ENCODE measurements around the gene FAM228B. TPM values are rescaled to one million over a fixed set of nuclear protein-coding genes. Genes with fewer than 3 reads are reported as not detected.

FAM228B gene
- total and polyA plus RNA-seq, 9 of the 15 experiments (the other 6 are each of a cell fraction or from before 2014, with no cell fraction given): 1.1 to 3.7 (median 2.6) TPM

- TF ChIP-seq RBM17 (IDR thresholded peaks at IDR 0.05; ENCODE audit: borderline replicate concordance, low read depth, low read length) (no peak), MIER1 (IDR thresholded peaks at IDR 0.05; ENCODE audit: low read depth) (no peak), CBX3 (IDR thresholded peaks at IDR 0.05; ENCODE audit: borderline replicate concordance in 1 of 2, low read length in 2 of 2) (no peak), SLC30A9 (CRISPR knock-in tag; IDR thresholded peaks at IDR 0.05) (no peak), SETDB1 (IDR thresholded peaks at IDR 0.05; ENCODE audit: low read length) (no peak), E2F3 (CRISPR knock-in tag; IDR thresholded peaks at IDR 0.05) (0 out of 2 replicates have a peak, but pooled peaks have one; percentile 68), JUND (IDR thresholded peaks at IDR 0.05; ENCODE audit: borderline replicate concordance, low read depth, low read length) (no peak), JUND (tag; IDR thresholded peaks at IDR 0.05; ENCODE audit: borderline replicate concordance, low read depth, low read length) (no peak), IRF2 (CRISPR knock-in tag; IDR thresholded peaks at IDR 0.05) (no peak), ZNF165 (CRISPR knock-in tag; IDR thresholded peaks at IDR 0.05; ENCODE audit: borderline replicate concordance) (no peak), THRB (CRISPR knock-in tag; conservative IDR thresholded peaks at IDR 0.05) (no peak), ZNF133 (CRISPR knock-in tag; IDR thresholded peaks at IDR 0.05) (no peak), MYBL2 (IDR thresholded peaks at IDR 0.05; ENCODE audit: low read depth) (no peak), MYBL2 (CRISPR knock-in tag; IDR thresholded peaks at IDR 0.05; ENCODE audit: borderline replicate concordance) (no peak), ZFPM2 (CRISPR knock-in tag; IDR thresholded peaks at IDR 0.05) (no peak), ZNF77 (CRISPR knock-in tag; IDR thresholded peaks at IDR 0.05) (no peak), GATAD2A (IDR thresholded peaks at IDR 0.05) (no peak), HMBOX1 (IDR thresholded peaks at IDR 0.05) (no peak), BRCA1 (IDR thresholded peaks at IDR 0.05) (no peak), BRCA1 (CRISPR knock-in tag; IDR thresholded peaks at IDR 0.05) (no peak), EWSR1 (IDR thresholded peaks at IDR 0.05; ENCODE audit: borderline replicate concordance, low read depth, partially characterized antibody) (no peak), ILK (tag; IDR thresholded peaks at IDR 0.05; ENCODE audit: borderline replicate concordance, low read depth) (no peak), MAZ (CRISPR knock-in tag; conservative IDR thresholded peaks at IDR 0.05 in 1 of 2, IDR thresholded peaks at IDR 0.05 in 1 of 2) (peak; percentile 43 to 89), ZNF311 (CRISPR knock-in tag; IDR thresholded peaks at IDR 0.05) (no peak), TRIM28 (IDR thresholded peaks at IDR 0.05) (peak; percentile 33; the same call in 1 of the 2 replicates), HNRNPK (IDR thresholded peaks at IDR 0.05; ENCODE audit: low read depth, low read length, poor library complexity, severe bottlenecking) (no peak)
- TF ChIP-seq, protein P1, sequence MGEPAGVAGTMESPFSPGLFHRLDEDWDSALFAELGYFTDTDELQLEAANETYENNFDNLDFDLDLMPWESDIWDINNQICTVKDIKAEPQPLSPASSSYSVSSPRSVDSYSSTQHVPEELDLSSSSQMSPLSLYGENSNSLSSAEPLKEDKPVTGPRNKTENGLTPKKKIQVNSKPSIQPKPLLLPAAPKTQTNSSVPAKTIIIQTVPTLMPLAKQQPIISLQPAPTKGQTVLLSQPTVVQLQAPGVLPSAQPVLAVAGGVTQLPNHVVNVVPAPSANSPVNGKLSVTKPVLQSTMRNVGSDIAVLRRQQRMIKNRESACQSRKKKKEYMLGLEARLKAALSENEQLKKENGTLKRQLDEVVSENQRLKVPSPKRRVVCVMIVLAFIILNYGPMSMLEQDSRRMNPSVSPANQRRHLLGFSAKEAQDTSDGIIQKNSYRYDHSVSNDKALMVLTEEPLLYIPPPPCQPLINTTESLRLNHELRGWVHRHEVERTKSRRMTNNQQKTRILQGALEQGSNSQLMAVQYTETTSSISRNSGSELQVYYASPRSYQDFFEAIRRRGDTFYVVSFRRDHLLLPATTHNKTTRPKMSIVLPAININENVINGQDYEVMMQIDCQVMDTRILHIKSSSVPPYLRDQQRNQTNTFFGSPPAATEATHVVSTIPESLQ (CRISPR knock-in tag; IDR thresholded peaks at IDR 0.05): peak; percentile 88
Measured at GRCh38 chr2:24123195-24123921, at the start of gene FAM228B, which contains the start of gene PFN4 (continued).
